Measurements from ENCODE around the gene DCDC2.
"Not testable (repeated sequence)": the region's sequence is repeated elsewhere in the genome, so short reads cannot be mapped to it uniquely, and the experiment has no call there.

DCDC2 gene

GRCh38 chr6:24378473-24379097 lies 20.7 kb upstream of the DCDC2 start:
- DNase-seq: no peak

GRCh38 chr6:24376871-24377270 lies 19.0 kb upstream of the DCDC2 start:
- no peak for DNase-seq

- no peak for DNase-seq
These were observed 16.8 kb upstream of the DCDC2 start for GRCh38 chr6:24374612-24375011.

GRCh38 chr6:24365103-24365633 lies 7.3 kb upstream of the DCDC2 start:
- DNase-seq: not testable (repeated sequence)

GRCh38 chr6:24362363-24362762 lies 4.5 kb upstream of the DCDC2 start:
- DNase-seq: not testable (repeated sequence)

- peak; percentile 86 to 93 for DNase-seq
These were observed 2.0 kb upstream of the DCDC2 start for GRCh38 chr6:24359640-24360454.

- peak in 1 of 2 experiments; percentile 56 for DNase-seq
These were observed 461 bp upstream of the DCDC2 start for GRCh38 chr6:24358219-24358821.

- DNase-seq: no peak
These were observed 1.4 kb downstream of the DCDC2 start for GRCh38 chr6:24356310-24356973.

GRCh38 chr6:24355393-24355792 lies 2.5 kb downstream of the DCDC2 start:
- no peak for DNase-seq

GRCh38 chr6:24353861-24354260 lies 4.0 kb downstream of the DCDC2 start:
- no peak for DNase-seq

- no peak for DNase-seq
These were observed 5.4 kb downstream of the DCDC2 start for GRCh38 chr6:24352434-24352833.

GRCh38 chr6:24344976-24345375 lies 12.9 kb downstream of the DCDC2 start:
- DNase-seq: no peak

- no peak for DNase-seq
These were observed 16.6 kb downstream of the DCDC2 start for GRCh38 chr6:24340998-24341938.

GRCh38 chr6:24339932-24340331 lies 17.9 kb downstream of the DCDC2 start:
- no peak for DNase-seq

- no peak for DNase-seq
These were observed 23.6 kb downstream of the DCDC2 start for GRCh38 chr6:24334285-24334684.

- DNase-seq: no peak
These were observed 25.5 kb downstream of the DCDC2 start for GRCh38 chr6:24332317-24332716.

- DNase-seq: no peak
These were observed 27.6 kb downstream of the DCDC2 start for GRCh38 chr6:24330137-24330732.

GRCh38 chr6:24329451-24329850 lies 28.4 kb downstream of the DCDC2 start:
- DNase-seq: no peak

- DNase-seq: no peak
These were observed 28.8 kb downstream of the DCDC2 start for GRCh38 chr6:24329022-24329421.

- DNase-seq: no peak
These were observed 30.1 kb downstream of the DCDC2 start for GRCh38 chr6:24327756-24328155.

GRCh38 chr6:24325978-24326377 lies 31.9 kb downstream of the DCDC2 start:
- DNase-seq: no peak

GRCh38 chr6:24324617-24325016 lies 33.2 kb downstream of the DCDC2 start:
- DNase-seq: no peak

All from NCI-H187 (cell line).